Fibroblast of lung (primary cell): ENCODE results near the gene BGLAP. TPM values are rescaled to one million over a fixed set of nuclear protein-coding genes. Genes with fewer than 3 reads are reported as not detected.

Source experiments
- DNase-seq, 2 donors: peaks; one replicate each; pipeline versions ENCODE4 v3.0.0 to v3.0.0-alpha.2; 2010; ENCODE audit warnings: low read depth in 2 of 2
- H2AFZ ChIP-seq: 2 replicates; pipeline ENCODE4 v1.5.1; 2012; ENCODE audit warnings: low read length, control low read depth, inconsistent platforms
- H3K27ac ChIP-seq: 2 replicates; pipeline ENCODE4 v1.5.1; 2011; ENCODE audit warnings: low read length, control low read depth; ENCODE audit not compliant: insufficient read depth
- H3K27me3 ChIP-seq: 2 replicates; pipeline ENCODE4 v1.5.1; 2011; ENCODE audit warnings: mild to moderate bottlenecking, low read length; ENCODE audit not compliant: control insufficient read depth, insufficient read depth
- H3K36me3 ChIP-seq: 2 replicates; pipeline ENCODE4 v1.5.1; 2011; ENCODE audit warnings: low read length; ENCODE audit not compliant: control insufficient read depth, insufficient read depth
- H3K4me1 ChIP-seq: 2 replicates; pipeline ENCODE4 v1.5.1; 2011; ENCODE audit warnings: low read length; ENCODE audit not compliant: control insufficient read depth, insufficient read depth; ENCODE audit errors: extremely low read depth
- H3K4me2 ChIP-seq: 2 replicates; pipeline ENCODE4 v1.5.1; 2011; ENCODE audit warnings: low read length, control low read depth; ENCODE audit not compliant: insufficient read depth; ENCODE audit errors: extremely low read depth
- H3K4me3 ChIP-seq, 4 experiments: fragments of 200-600 bp in 1 of 4; sonication (generic) in 1 of 4; replicated peaks in 1 of 4; 2 replicates each; pipeline ENCODE4 v1.5.1; 2011 to 2016; ENCODE audit warnings: low read length in 4 of 4, low read depth in 3 of 4, mild to moderate bottlenecking in 3 of 4, control low read depth in 2 of 4, inconsistent platforms in 1 of 4, mixed read lengths in 1 of 4; ENCODE audit not compliant: insufficient read depth in 1 of 4; ENCODE audit errors: control extremely low read depth in 1 of 4
- H3K79me2 ChIP-seq: 2 replicates; pipeline ENCODE4 v1.5.1; 2012; ENCODE audit warnings: mild to moderate bottlenecking, low read length, inconsistent platforms; ENCODE audit not compliant: control insufficient read depth, insufficient read depth
- H3K9ac ChIP-seq: 2 replicates; pipeline ENCODE4 v1.5.1; 2011; ENCODE audit warnings: mild to moderate bottlenecking, low read length, control low read depth; ENCODE audit not compliant: insufficient read depth
- H3K9me3 ChIP-seq: 2 replicates; pipeline ENCODE4 v1.5.1; 2012; ENCODE audit warnings: low read depth, low read length; ENCODE audit not compliant: control insufficient read depth, insufficient read depth
- H4K20me1 ChIP-seq: 2 replicates; pipeline ENCODE4 v1.5.1; 2011; ENCODE audit warnings: low read length; ENCODE audit not compliant: control insufficient read depth, insufficient read depth; ENCODE audit errors: extremely low read depth
- EZH2 ChIP-seq: IDR thresholded peaks from 2 replicates; pipeline ENCODE4 v1.5.1; 2012; ENCODE audit warnings: low read length, control low read depth, mild to moderate bottlenecking; ENCODE audit errors: missing control alignments
- polyA plus RNA-seq, 2 donors: library from polyadenylated mRNA; depleted of rRNA in 1 of 2; stranded (reverse) in 1 of 2; unstranded in 1 of 2; fragments of >200 nt; gene quantifications; 2 replicates each; pipeline ENCODE4 v1.2.1, GENCODE V29; 2011 to 2012; ENCODE audit warnings: missing spikeins in 1 of 2
- total RNA-seq: library from RNA; depleted of rRNA; stranded (reverse); fragments of >200 nt; gene quantifications from 2 replicates; pipeline ENCODE4 v1.2.1, GENCODE V29; 2014
- TF ChIP-seq, protein P1 (sequence below), 2 donors: IDR thresholded peaks in 1 of 2; conservative IDR thresholded peaks in 1 of 2; 1 replicate in 1 of 2; 2 replicates in 1 of 2; pipeline ENCODE4 v1.5.1; 2011 to 2012; ENCODE audit warnings: low read length in 2 of 2, control low read depth in 1 of 2, inconsistent platforms in 1 of 2, low read depth in 1 of 2, mild to moderate bottlenecking in 1 of 2

BGLAP gene
- total and polyA plus RNA-seq, 2 donors (not counting 1 experiment from before 2014, with no cell fraction given): 0.34 to 0.50 TPM

DNA sequence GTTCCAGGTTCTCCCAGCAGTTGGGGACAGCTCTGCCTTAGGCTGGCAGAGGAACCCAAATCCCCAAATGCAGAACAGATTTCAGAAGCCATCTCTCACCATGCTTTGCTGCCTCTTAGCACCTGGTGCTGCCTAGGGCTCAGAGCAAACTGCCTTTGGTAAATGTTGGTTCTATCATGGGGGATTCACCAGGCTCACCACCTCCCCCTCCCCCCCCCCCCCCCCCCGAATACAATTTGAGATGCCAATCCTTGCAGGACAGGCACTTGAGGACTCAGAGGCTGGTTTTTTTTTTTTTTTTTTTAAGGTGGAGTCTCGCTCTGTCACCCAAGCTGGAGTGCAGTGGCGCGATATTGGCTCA is 6.3 kb downstream of the BGLAP start:
- TF ChIP-seq EZH2: no peak
- TF ChIP-seq, protein P1, sequence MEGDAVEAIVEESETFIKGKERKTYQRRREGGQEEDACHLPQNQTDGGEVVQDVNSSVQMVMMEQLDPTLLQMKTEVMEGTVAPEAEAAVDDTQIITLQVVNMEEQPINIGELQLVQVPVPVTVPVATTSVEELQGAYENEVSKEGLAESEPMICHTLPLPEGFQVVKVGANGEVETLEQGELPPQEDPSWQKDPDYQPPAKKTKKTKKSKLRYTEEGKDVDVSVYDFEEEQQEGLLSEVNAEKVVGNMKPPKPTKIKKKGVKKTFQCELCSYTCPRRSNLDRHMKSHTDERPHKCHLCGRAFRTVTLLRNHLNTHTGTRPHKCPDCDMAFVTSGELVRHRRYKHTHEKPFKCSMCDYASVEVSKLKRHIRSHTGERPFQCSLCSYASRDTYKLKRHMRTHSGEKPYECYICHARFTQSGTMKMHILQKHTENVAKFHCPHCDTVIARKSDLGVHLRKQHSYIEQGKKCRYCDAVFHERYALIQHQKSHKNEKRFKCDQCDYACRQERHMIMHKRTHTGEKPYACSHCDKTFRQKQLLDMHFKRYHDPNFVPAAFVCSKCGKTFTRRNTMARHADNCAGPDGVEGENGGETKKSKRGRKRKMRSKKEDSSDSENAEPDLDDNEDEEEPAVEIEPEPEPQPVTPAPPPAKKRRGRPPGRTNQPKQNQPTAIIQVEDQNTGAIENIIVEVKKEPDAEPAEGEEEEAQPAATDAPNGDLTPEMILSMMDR (conservative IDR thresholded peaks at IDR 0.05 in 1 of 2, IDR thresholded peaks at IDR 0.05 in 1 of 2; ENCODE audit: low read depth in 1 of 2, low read length in 2 of 2): no peak

DNA sequence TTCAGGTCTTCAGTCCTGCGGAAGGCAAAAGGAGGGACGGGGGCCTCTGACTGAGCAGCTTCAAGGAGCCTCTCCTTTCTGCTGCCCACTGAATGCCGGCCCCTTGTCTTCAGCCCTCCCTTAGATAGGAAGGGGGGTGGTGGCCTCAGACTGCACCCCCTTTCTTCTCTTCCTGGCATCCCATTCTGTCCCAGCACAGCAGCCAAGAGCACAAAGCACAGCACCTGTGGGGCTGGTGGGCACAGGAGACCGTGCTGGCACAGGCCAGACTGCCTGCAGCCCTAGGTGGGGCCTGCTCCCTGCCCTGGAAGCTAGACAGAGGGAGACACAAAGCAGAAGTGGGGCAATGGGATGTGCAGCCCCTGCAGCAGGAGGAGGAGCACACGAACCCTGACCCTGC is 7.6 kb downstream of the BGLAP start:
- H3K9ac ChIP-seq: no peak overlapping the region
- no peak overlapping the region for H3K4me2 ChIP-seq
- peaks cover 3% of the 10 kb centered on the region for H3K4me1 ChIP-seq
- DNase-seq: no peak
- no peak overlapping the region for H2AFZ ChIP-seq
- peaks cover 15% of the 10 kb centered on the region for H3K36me3 ChIP-seq
- no peak overlapping the region for H3K27ac ChIP-seq
- no peaks in the 10 kb centered on the region for H4K20me1 ChIP-seq
- H3K27me3 ChIP-seq: peaks cover 10% of the 10 kb centered on the region
- H3K9me3 ChIP-seq: no peaks in the 10 kb centered on the region
- TF ChIP-seq, protein P1 (conservative IDR thresholded peaks at IDR 0.05 in 1 of 2, IDR thresholded peaks at IDR 0.05 in 1 of 2; ENCODE audit: low read depth in 1 of 2, low read length in 2 of 2): no peak
- no peak for TF ChIP-seq EZH2
- no peak overlapping the region for H3K4me3 ChIP-seq
- no peaks in the 10 kb centered on the region for H3K79me2 ChIP-seq

More for the DNA sequence above, 6.3 kb downstream of the BGLAP start:
- no peak for DNase-seq
- Histone ChIP-seq H3K27me3 (peaks cover 10% of the 10 kb centered on the region), H3K4me2 (no peak overlapping the region), H3K27ac (no peak overlapping the region), H3K4me3 (no peak overlapping the region), H3K9ac (no peak overlapping the region), H3K4me1 (peaks cover 3% of the 10 kb centered on the region), H2AFZ (no peak overlapping the region), H3K79me2 (no peaks in the 10 kb centered on the region), H4K20me1 (no peaks in the 10 kb centered on the region), H3K9me3 (no peaks in the 10 kb centered on the region), H3K36me3 (peaks cover 13% of the 10 kb centered on the region)

DNA sequence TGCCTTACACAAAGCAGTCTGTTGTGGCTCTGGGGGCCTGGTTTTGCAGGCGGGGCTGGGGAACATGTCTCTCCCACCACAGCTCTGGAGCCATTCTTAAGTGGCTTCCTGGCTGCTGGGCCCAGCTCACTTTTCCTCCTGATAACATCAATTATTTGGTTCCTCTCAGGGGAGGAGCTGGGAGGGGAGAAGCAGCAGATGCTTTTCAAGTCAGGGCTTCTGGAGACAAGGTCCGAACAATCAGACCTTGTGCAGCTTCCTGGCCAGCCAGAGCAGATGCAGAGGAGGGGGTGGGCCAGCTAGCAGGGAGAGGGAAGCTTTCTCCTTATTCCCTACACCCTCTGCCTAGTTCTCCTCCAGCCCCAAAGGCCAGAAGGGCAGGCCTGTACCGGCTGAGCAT is 9.5 kb downstream of the BGLAP start:
- H3K27me3 ChIP-seq: no peaks in the 10 kb centered on the region
- no peak for DNase-seq
- TF ChIP-seq, protein P1 (conservative IDR thresholded peaks at IDR 0.05 in 1 of 2, IDR thresholded peaks at IDR 0.05 in 1 of 2; ENCODE audit: low read depth in 1 of 2, low read length in 2 of 2): no peak
- no peak for TF ChIP-seq EZH2
- no peak overlapping the region for H3K4me3 ChIP-seq
- no peak overlapping the region for H3K4me2 ChIP-seq
- H3K4me1 ChIP-seq: no peaks in the 10 kb centered on the region
- no peaks in the 10 kb centered on the region for H3K79me2 ChIP-seq
- peaks cover 15% of the 10 kb centered on the region for H3K36me3 ChIP-seq
- H3K27ac ChIP-seq: no peak overlapping the region
- no peak overlapping the region for H2AFZ ChIP-seq
- no peaks in the 10 kb centered on the region for H4K20me1 ChIP-seq
- H3K9ac ChIP-seq: no peak overlapping the region
- no peaks in the 10 kb centered on the region for H3K9me3 ChIP-seq
